Muscle of leg (tissue), 11 donors: ENCODE results near the gene PRM1. TPM values are rescaled to one million over a fixed set of nuclear protein-coding genes. Genes with fewer than 3 reads are reported as not detected.

ENCODE experiments used
- DNase-seq: peaks from one replicate; pipeline ENCODE4 v3.0.0; 2013
- H3K27ac ChIP-seq: one replicate; pipeline ENCODE4 v1.5.1; 2013; ENCODE audit warnings: mild to moderate bottlenecking, low read length, control low read depth
- H3K27me3 ChIP-seq: one replicate; pipeline ENCODE4 v1.6.1; 2013; ENCODE audit warnings: low read length; ENCODE audit not compliant: control insufficient read depth, insufficient read depth
- H3K36me3 ChIP-seq: one replicate; pipeline ENCODE4 v1.6.1; 2013; ENCODE audit warnings: low read length; ENCODE audit not compliant: control insufficient read depth, insufficient read depth
- H3K4me1 ChIP-seq: one replicate; pipeline ENCODE4 v1.6.1; 2013; ENCODE audit warnings: low read length; ENCODE audit not compliant: control insufficient read depth, insufficient read depth
- H3K4me3 ChIP-seq: one replicate; pipeline ENCODE4 v1.5.1; 2013; ENCODE audit warnings: low read length, control low read depth
- H3K9me3 ChIP-seq: replicated peaks from 2 replicates; pipeline ENCODE4 v1.6.1; 2013; ENCODE audit warnings: low read depth, low read length; ENCODE audit not compliant: control insufficient read depth
- WGBS: methylation state at CpG from one replicate; pipeline ENCODE4 v1.1.5; 2013; ENCODE audit warnings: missing lambda C conversion rate; ENCODE audit not compliant: insufficient coverage; 5-methylcytosine and 5-hydroxymethylcytosine counted together
- polyA plus RNA-seq, 8 donors: library from polyadenylated mRNA; unstranded; fragments of 120-200 nt; gene quantifications; one replicate each; pipeline versions ENCODE4 v1.2.1 to v1.2.3, GENCODE V29; 2013; ENCODE audit warnings: inconsistent platforms in 1 of 8, low replicate concordance in 1 of 8; ENCODE audit not compliant: insufficient read length in 8 of 8, insufficient read depth in 1 of 8
- total RNA-seq: library from RNA; stranded (reverse); fragments of 120-200 nt; gene quantifications from one replicate; pipeline ENCODE4 v1.2.4, GENCODE V29; 2013

PRM1 gene
- total and polyA plus RNA-seq, 9 donors, result not detected

- Histone ChIP-seq H3K4me1 (peaks cover 15% of the 10 kb centered on the region), H3K4me3 (no peak overlapping the region), H3K27me3 (no peaks in the 10 kb centered on the region), H3K9me3 (no peaks in the 10 kb centered on the region), H3K36me3 (no peaks in the 10 kb centered on the region), H3K27ac (no peak overlapping the region)
- 84% methylated on average over 5 of the region's 8 CpGs for WGBS
- DNase-seq, result no peak
These were observed 33.3 kb upstream of the PRM1 start for GRCh38 chr16:11314309-11314894.

DNA sequence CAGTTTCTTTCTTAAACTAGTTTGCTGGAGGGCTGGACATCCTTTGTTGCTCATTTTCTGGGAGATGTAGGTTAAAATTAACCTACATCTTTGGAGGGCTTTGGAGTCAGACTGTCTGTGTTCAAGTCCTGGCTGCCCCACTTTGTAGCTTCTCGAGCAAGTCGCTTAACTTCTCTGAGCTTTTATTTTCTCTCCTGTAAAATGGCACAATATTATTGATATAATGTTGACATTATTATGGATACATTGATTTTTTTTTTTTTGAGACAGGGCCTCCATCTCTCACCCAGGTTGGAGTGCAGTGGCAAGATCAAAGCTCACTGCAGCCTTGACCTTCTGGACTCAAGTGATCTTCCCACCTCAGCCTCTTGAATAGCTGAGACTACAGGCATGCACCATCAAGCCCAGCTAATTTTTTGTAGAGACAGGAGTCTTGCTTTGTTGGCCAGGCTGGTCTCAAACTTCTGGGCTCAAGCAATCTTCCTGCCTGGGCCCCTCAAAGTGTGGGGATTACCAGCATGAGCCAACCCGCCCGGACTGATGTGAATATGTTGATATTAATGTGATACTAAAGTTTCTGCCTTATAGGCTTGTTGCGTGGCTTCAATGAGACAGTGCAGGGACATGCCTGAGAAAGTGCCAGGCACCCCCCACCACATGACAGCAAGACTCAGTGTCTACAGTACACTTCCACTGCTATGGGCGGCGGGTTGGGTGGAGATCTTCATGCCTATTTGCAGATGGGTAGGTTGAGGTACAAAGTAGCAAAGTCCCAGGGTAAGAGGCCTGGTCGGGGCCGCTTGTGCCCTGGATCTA lies 32.6 kb upstream of the PRM1 start:
- Histone ChIP-seq H3K27me3 (no peaks in the 10 kb centered on the region), H3K4me1 (peaks cover 15% of the 10 kb centered on the region), H3K36me3 (no peaks in the 10 kb centered on the region), H3K4me3 (no peak overlapping the region), H3K27ac (no peak overlapping the region), H3K9me3 (no peaks in the 10 kb centered on the region)
- DNase-seq, result no peak
- 100% methylated on average over 2 of the region's 9 CpGs for WGBS

GRCh38 chr16:11312718-11313492 lies 31.8 kb upstream of the PRM1 start:
- no peaks in the 10 kb centered on the region for H3K27me3 ChIP-seq
- no peaks in the 10 kb centered on the region for H3K9me3 ChIP-seq
- H3K4me1 ChIP-seq, result peaks cover 15% of the 10 kb centered on the region
- no peak overlapping the region for H3K27ac ChIP-seq
- H3K36me3 ChIP-seq, result no peaks in the 10 kb centered on the region
- DNase-seq, result no peak
- WGBS, result 57% methylated on average over 6 of the region's 8 CpGs
- H3K4me3 ChIP-seq, result no peak overlapping the region

GRCh38 chr16:11310997-11311561 lies 29.9 kb upstream of the PRM1 start:
- H3K27ac ChIP-seq, result peak overlapping the region; percentile 47
- DNase-seq, result no peak
- no peak overlapping the region for H3K4me3 ChIP-seq
- 88% methylated on average over 3 of the region's 10 CpGs for WGBS
- no peaks in the 10 kb centered on the region for H3K27me3 ChIP-seq
- H3K9me3 ChIP-seq, result no peaks in the 10 kb centered on the region
- peaks cover 10% of the 10 kb centered on the region for H3K4me1 ChIP-seq
- no peaks in the 10 kb centered on the region for H3K36me3 ChIP-seq

DNA sequence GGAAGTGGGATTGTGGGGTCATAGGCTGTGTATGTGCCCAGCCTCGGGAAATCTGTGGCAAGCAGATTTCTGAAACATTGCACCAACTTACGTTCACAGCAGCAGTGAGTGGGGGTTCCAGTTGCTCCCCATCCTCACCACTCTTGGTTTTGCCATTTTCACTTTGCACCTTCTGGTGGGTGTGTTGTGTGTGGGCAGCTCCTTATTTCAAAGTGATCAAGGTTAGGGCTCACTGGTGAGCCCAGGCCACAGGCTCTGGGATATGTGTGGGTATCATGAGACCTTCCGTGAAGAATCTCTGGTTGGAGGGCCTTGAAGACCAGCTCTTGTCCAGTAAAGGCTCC lies 29.5 kb upstream of the PRM1 start:
- Histone ChIP-seq H3K9me3 (no peaks in the 10 kb centered on the region), H3K36me3 (no peaks in the 10 kb centered on the region), H3K27me3 (no peaks in the 10 kb centered on the region), H3K27ac (peak overlapping the region; percentile 47), H3K4me1 (peaks cover 6% of the 10 kb centered on the region), H3K4me3 (no peak overlapping the region)
- no peak for DNase-seq
- 100% methylated on average over 1 of the region's 3 CpGs for WGBS

DNA sequence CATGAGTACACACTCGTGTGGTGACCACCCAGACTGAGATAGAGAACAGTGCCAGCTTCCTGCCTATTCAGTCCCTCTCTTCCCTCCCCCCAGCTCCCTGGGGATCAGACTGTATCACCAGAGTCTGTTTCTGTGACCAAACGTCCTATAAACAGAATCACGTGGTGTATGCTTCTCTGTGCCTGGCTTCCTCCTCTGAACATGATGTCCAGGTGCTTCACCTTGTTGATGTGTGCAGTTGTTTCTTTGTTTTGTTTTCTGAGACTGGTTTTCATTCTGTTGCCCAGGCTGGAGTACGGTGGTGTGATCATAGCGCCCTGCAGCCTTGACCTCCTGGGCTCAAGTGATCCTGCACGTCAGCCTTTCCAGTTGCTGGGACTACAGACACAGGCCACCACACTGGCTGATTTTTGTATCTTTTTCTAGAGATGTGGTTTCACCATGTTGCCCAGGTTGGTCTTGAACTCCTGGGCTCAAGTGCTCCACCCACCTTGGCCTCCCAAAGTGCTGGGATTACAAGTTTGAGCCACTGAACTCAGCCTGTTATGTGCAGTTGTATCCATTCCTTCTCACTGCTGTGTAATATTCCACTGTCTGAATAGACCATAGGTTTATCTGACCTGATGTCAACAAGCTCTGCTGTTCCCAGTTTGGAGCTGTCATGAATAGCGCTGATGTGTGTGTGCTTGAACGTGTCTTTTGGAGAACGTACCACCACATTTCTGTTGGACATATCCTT lies 28.9 kb upstream of the PRM1 start:
- Histone ChIP-seq H3K4me1 (peaks cover under 1% of the 10 kb centered on the region), H3K9me3 (no peaks in the 10 kb centered on the region), H3K36me3 (no peaks in the 10 kb centered on the region), H3K27ac (no peak overlapping the region), H3K27me3 (no peaks in the 10 kb centered on the region), H3K4me3 (no peak overlapping the region)
- DNase-seq, result no peak
- WGBS, result 81% methylated on average over 7 of the region's 9 CpGs

DNA sequence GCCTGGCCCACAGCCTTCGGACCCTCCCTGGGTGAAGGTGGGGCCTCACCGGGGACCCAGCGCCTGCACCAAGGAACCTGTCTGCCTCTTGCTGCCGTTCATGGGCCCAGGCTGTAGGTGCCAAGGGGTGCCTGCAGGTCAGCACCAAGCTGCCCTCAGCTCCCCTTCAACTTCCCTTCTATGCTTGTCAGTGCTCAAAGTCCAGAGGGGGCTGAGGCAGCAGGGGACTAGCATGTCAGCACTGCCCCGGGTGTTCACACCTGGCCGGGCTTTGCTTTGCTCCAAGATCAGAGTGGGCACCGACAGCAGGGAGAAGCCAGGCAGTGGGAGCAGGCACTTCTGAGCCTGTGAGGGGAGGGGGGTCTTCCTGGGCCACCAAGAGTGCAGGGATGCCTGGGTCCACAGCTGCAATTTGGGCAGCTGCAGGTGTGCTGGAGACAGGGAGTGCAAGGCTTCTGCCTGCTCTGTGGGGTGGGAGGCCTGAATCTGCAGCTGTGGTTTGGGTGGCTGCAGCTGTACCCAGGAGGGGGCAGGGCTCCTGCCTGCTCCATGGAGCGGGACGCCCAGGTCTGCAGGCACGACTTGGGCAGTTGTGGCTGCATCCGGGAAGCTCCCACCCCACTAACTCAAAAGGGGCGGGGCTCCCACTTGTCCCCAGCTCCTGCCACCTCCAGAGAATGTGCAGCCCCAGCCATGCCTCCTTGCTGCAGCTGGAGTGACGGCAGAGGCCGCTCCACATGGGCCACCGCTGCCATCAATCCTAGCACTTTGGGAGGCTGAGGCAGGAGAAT lies 27.6 kb upstream of the PRM1 start:
- WGBS, result 63% methylated on average over 11 of the region's 15 CpGs
- Histone ChIP-seq H3K4me3 (no peak overlapping the region), H3K36me3 (no peaks in the 10 kb centered on the region), H3K27ac (no peak overlapping the region), H3K27me3 (no peaks in the 10 kb centered on the region), H3K9me3 (no peaks in the 10 kb centered on the region), H3K4me1 (no peaks in the 10 kb centered on the region)
- no peak for DNase-seq

- DNase-seq, result no peak
- Histone ChIP-seq H3K27me3 (no peaks in the 10 kb centered on the region), H3K36me3 (no peaks in the 10 kb centered on the region), H3K9me3 (no peaks in the 10 kb centered on the region), H3K27ac (no peak overlapping the region), H3K4me1 (no peaks in the 10 kb centered on the region), H3K4me3 (no peak overlapping the region)
- 65% methylated on average over 18 of the region's 21 CpGs for WGBS
These were observed 26.7 kb upstream of the PRM1 start for GRCh38 chr16:11307639-11308492.
